ENCODE results near the gene SLC22A23. TPM values are rescaled to one million over a fixed set of nuclear protein-coding genes. Genes with fewer than 3 reads are reported as not detected.
A peak's percentile ranks its signal among the peaks of the same experiment; 100 is the strongest.

The SLC22A23 gene
- total RNA-seq, 1 experiment from 2014 or later: 8.2 TPM

GRCh38 chr6:3446184-3446583 is 10.7 kb downstream of the SLC22A23 start:
- no peak for DNase-seq (ENCODE audit: low spot score)

GRCh38 chr6:3444276-3445088 is 12.4 kb downstream of the SLC22A23 start:
- DNase-seq (ENCODE audit: low spot score): no peak

DNA sequence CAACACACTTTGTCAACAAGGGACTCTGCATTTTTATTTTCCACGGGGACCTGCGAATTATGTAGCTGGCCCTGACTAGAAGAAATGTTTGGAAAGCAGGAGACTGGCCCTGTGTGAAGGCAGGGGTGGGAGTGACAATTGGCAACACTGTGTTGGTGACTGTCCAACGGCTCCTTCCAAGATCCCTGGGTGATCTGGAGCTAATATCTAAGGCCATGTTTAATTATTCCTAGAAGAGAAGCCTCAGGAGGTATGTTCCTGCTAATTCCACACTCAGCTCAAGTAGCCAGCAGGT is 13.7 kb downstream of the SLC22A23 start:
- DNase-seq (ENCODE audit: low spot score): no peak

GRCh38 chr6:3442431-3443220 is 14.2 kb downstream of the SLC22A23 start:
- peak; percentile 88 for DNase-seq (ENCODE audit: low spot score)

GRCh38 chr6:3440911-3441310 is 15.9 kb downstream of the SLC22A23 start:
- DNase-seq (ENCODE audit: low spot score): no peak

- DNase-seq (ENCODE audit: low spot score): no peak
Observed at GRCh38 chr6:3439961-3440360, 16.9 kb downstream of the SLC22A23 start.

DNA sequence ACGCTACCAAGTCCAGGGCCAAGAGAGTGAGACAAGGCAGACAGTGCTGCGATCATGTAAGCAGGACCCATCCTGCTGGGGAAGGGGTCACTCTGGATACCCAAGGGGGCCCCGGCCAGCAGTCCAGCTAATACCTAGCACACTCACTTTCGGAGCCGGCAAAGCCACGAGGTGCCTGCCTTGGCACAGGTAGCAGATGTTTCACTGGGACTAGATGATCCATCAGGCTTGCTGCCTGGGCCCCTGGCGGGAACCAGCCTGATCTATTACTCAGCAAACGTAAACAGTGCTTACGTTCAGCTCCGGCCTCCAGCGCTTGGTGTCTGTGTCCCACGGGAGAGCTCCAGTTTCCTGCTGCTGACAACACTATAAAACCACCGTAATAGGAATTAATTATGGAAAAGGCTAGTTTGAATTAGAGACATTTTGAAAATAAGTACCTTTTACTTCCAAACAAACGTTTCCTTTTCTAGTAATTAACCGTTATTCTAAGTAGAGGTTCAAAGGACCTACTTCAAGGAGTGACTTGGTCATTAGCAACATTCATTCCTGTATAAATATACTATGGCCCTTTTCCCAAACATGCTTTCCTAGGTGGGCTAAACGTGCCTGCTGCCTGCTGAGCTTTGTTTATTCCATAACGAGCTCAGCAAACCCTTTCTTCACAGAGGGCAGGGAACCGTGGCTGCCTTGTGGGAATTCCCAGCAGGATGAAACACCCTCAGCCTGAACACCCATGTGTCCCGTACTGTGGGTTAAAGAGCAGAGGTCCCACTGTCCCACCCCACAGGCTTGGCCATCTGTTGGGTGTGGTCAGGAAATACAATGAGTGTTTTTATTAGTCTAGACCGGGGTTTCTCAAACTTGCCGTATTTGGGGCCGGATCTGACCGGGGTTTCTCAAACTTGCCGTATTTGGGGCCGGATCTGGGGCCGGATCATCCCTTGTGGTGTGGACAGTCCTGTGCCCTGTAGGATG is 18.4 kb downstream of the SLC22A23 start:
- DNase-seq (ENCODE audit: low spot score): peak; percentile 84

DNA sequence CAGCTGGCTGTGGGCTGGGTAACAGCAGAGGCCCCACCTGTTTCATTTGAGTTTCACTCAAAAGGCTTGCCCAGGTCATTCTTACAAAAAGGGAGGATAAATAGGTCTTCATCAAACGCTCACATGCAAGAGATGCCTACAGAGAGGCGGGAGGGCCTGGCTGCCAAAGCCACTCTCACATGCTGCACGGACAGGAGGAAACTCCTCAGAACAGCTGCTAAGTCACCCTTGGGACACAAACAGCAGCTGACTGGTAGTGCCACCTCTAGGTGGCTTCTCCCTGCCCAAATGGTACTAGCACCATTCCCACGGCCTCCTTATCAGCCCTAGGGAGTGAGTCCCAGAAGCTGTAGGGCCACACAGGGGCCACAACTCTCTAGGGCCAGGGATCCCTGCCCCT is 23.8 kb downstream of the SLC22A23 start:
- no peak for DNase-seq (ENCODE audit: low spot score)

DNA sequence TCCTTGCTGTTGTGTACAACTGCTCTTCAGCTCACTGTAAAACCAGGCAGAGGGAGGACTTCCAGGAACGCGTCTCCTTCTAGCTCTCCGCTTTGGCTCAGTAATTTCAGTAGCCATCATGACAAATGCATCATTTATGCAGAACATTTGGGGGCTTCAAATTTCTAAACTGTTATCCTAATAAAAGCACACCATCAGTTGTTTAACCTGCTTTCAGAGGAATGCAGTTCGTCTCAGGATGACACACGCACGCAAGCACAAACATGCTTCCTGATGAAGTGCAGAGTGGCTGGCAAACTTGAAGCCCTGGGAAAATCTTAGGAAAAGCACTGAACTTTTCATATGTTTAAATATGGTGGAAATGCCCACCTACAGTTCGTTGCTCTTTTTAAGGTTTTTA is 24.4 kb downstream of the SLC22A23 start:
- DNase-seq (ENCODE audit: low spot score): no peak

DNA sequence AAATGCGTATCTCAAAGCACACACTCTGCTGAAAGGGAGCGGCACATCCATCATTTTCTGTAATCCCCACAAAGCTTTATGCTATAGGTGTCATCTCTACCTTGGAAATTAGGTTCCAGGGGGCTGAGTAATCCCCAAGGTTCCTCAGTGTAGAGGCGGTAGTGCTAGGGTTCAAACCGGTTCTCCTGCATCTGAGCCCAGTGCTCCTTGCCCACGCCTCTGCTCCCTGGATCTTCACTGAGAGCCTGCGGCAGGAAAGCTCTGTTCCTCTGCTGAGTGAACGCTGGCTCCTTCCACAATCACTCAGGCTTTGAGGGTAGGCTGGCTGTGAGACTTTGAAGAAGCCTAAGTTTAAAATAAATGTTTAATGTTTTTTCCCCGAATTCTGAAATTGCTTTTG is 24.9 kb downstream of the SLC22A23 start:
- no peak for DNase-seq (ENCODE audit: low spot score)

GRCh38 chr6:3429211-3429610 is 27.6 kb downstream of the SLC22A23 start:
- DNase-seq (ENCODE audit: low spot score): no peak

GRCh38 chr6:3428700-3429099 is 28.1 kb downstream of the SLC22A23 start:
- DNase-seq (ENCODE audit: low spot score): no peak

DNA sequence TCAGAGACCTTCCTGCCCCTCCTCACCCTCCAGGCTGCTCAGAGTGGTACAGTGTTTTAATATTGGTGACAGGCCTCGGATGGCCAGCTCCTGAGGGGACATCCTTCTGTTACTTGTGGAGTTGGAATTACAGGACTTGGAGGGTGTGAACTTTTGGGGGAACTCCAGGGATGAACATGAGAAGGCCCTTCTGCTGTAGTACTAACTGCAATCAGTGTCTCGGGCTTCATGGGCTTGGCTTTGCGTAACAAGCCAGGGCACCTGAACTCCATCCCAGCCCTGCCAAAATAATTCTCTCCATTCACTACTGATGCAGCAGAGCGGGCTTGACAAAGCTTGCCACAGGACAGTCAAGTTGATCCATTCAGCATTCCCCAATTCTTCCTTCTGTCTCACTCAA is 28.6 kb downstream of the SLC22A23 start:
- DNase-seq (ENCODE audit: low spot score): no peak

- peak; percentile 71 for DNase-seq (ENCODE audit: low spot score)
Observed at GRCh38 chr6:3427687-3428085, 29.2 kb downstream of the SLC22A23 start.

DNA sequence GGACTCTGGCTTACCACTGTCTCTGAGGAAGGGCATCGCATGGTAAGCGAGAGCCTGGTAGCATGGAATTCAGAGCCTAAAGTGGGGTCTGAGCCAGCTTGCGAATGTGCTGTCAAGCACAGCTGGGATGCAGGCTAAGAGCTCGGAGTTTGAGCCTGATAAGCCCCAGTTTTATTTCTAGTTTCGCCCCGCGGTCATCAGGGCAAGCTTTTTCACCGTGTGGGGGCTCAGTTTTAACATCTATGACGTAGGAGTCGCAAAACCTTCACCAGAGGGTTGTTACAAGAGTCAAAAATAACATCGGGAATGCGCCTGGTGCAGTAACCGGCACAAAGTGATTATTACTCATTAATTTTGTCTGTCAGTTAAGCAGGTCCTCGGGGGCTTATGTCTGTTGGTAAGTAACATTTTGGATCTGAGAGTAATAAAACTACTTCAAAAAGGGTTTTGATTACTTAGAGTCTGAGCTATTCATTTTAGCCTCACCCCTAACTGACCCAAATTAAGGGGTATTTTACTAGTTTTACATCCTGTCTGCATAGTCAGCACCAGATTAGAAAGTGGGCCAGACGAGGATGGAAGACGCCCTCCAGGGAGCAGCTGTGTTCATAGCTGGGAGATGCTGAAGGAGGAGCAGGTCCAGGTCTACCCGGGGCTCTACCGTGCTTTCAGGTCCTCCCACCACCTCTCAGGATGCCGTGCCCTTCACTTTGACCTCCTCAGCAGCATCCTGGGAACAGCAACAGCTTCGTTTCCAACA is 29.7 kb downstream of the SLC22A23 start:
- no peak for DNase-seq (ENCODE audit: low spot score)

GRCh38 chr6:3426091-3426926 is 30.5 kb downstream of the SLC22A23 start:
- DNase-seq (ENCODE audit: low spot score): no peak

GRCh38 chr6:3425574-3425973 is 31.3 kb downstream of the SLC22A23 start:
- no peak for DNase-seq (ENCODE audit: low spot score)

GRCh38 chr6:3424185-3424927 is 32.5 kb downstream of the SLC22A23 start:
- DNase-seq (ENCODE audit: low spot score): no peak

GRCh38 chr6:3423439-3424184 is 33.2 kb downstream of the SLC22A23 start:
- DNase-seq (ENCODE audit: low spot score): no peak

All from A172 (cell line).